ENCODE results near the gene SRSF8. TPM values are rescaled to one million over a fixed set of nuclear protein-coding genes. Genes with fewer than 3 reads are reported as not detected.

Gene SRSF8
- total and polyA plus RNA-seq, 2 donors (not counting 1 experiment from before 2014, with no cell fraction given) = 44.4 to 69.5 TPM

DNA sequence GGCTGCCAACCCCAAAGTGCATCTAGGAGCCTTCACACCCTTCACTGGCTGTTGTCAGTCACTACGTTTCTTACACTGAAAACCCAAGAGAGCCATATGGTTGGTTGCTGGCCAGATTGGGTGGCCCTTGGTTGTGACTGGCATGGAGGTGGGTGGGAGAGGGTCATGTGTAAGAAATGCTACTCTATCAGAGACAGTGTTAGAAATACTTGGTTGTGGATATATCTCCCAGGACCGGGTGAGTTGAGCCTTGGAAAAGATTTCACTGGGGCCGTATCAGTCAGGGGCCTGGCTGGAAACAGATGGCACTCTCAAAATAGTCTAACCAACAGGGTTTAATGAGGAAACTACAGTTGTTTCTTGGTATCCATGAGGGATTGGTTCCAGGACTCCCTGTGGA, 38.1 kb downstream of the SRSF8 start:
- Histone ChIP-seq H4K20me1 (ENCODE audit: control insufficient read depth, insufficient read depth, low read length, poor library complexity, severe bottlenecking) (no peaks in the 10 kb centered on the region), H3K79me2 (ENCODE audit: control insufficient read depth, insufficient read depth, low read length) (peaks cover 50% of the 10 kb centered on the region), H3K4me3 (ENCODE audit: control extremely low read depth in 1 of 5, extremely low read depth in 1 of 5, insufficient read depth in 1 of 5, low read depth in 2 of 5, low read length in 4 of 5) (no peak overlapping the region), H3K27me3 (replicated peaks in 1 of 4; ENCODE audit: control extremely low read depth in 1 of 4, control insufficient read depth in 3 of 4, insufficient read depth in 4 of 4, low read length in 3 of 4) (no peaks in the 10 kb centered on the region), H2AFZ (ENCODE audit: insufficient read depth, low read depth, low read length, poor library complexity, severe bottlenecking) (no peak overlapping the region), H3K9ac (ENCODE audit: low read length) (no peak overlapping the region), H3K4me1 (ENCODE audit: control insufficient read depth in 2 of 2, insufficient read depth in 2 of 2, low read length in 2 of 2) (peaks cover 39 to 40% of the 10 kb centered on the region in 2 donors), H3K36me3 (replicated peaks in 1 of 2; ENCODE audit: control extremely low read depth in 1 of 2, control insufficient read depth in 1 of 2, extremely low read depth in 1 of 2, insufficient read depth in 2 of 2, low read length in 1 of 2) (peaks cover 0 to 15% of the 10 kb centered on the region in 2 experiments), H3K27ac (ENCODE audit: low read length in 2 of 2) (no peak overlapping the region), H3K4me2 (replicated peaks; ENCODE audit: low read depth, low read length, poor library complexity, severe bottlenecking) (no peak overlapping the region), H3K9me3 (ENCODE audit: control extremely low read depth in 1 of 3, control insufficient read depth in 2 of 3, insufficient read depth in 1 of 3, low read length in 2 of 3) (no peaks in the 10 kb centered on the region)
- intact Hi-C loops (cut with micrococcal nuclease) = no loop called here
- no peak overlapping the region for H3K4me3 Mint-ChIP-seq
- H3K9me3 Mint-ChIP-seq (ENCODE audit: insufficient read depth) = no peaks in the 10 kb centered on the region
- H3K27me3 Mint-ChIP-seq = no peaks in the 10 kb centered on the region
- DNase-seq = no peak
- no peak overlapping the region for H3K27ac Mint-ChIP-seq
- WGBS (ENCODE audit: insufficient coverage) = 100% methylated on average over 1 of the region's 3 CpGs
- no peak for ATAC-seq (ENCODE audit: low read depth)
- ChIA-PET CTCF (no interaction called here), POLR2A (no interaction called here)
- no peak for TF ChIP-seq EZH2 (IDR thresholded peaks at IDR 0.05; ENCODE audit: borderline replicate concordance, insufficient read depth, low read depth, low read length, poor library complexity, severe bottlenecking)
- peaks cover 61% of the 10 kb centered on the region for H3K4me1 Mint-ChIP-seq

DNA sequence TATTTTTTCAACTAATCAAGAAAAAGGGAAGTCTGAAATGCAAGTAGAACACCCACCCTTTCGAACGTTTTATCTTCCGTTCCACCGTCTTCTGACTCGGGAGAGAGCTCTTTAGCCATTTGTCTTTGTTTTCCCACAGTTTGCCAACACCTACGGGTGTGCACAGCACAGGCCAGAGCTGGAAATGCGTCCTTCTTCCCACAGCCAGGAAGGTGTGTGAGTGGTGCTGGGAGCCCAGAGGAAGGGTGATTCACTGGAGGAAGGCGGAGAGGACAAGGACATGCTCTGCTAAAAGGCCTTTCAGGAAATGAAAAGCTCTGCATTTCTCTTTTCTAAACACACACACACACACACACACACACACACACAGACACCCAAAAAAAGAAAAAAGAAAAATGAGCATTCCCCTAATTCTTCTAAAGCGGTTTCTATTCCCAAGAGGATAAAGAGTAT, 41.5 kb downstream of the SRSF8 start:
- DNase-seq = peak; percentile 65
- no peaks in the 10 kb centered on the region for H3K27me3 Mint-ChIP-seq

More for the DNA sequence above, 41.5 kb downstream of the SRSF8 start:
- ChIA-PET CTCF (interaction anchor here (1.1 to 2.1 kb wide), 4 partner anchors 19 to 1285 kb away, joined by 3 to 6 read pairs (median 4); partner anchors contain the start of genes ENDOD1 and SRSF8), POLR2A (interaction anchor here (0.9 kb wide), 1 partner anchor 19 kb away, joined by 4 read pairs; no protein-coding TSS in a partner anchor)
- H4K20me1 ChIP-seq (ENCODE audit: control insufficient read depth, insufficient read depth, low read length, poor library complexity, severe bottlenecking) = peaks cover 9% of the 10 kb centered on the region
- 33% methylated on average over 3 of the region's 9 CpGs for WGBS (ENCODE audit: insufficient coverage)
- peaks cover 0 to 25% of the 10 kb centered on the region in 2 experiments for H3K36me3 ChIP-seq (replicated peaks in 1 of 2; ENCODE audit: control extremely low read depth in 1 of 2, control insufficient read depth in 1 of 2, extremely low read depth in 1 of 2, insufficient read depth in 2 of 2, low read length in 1 of 2)
- Mint-ChIP-seq H3K4me3 (peak overlapping the region; percentile 80), H3K4me1 (peaks cover 65% of the 10 kb centered on the region), H3K9me3 (ENCODE audit: insufficient read depth) (no peaks in the 10 kb centered on the region), H3K27ac (peak overlapping the region; percentile 90)
- no peaks in the 10 kb centered on the region for H3K9me3 ChIP-seq (ENCODE audit: control extremely low read depth in 1 of 3, control insufficient read depth in 2 of 3, insufficient read depth in 1 of 3, low read length in 2 of 3)
- peak overlapping the region; percentile 80 for H2AFZ ChIP-seq (ENCODE audit: insufficient read depth, low read depth, low read length, poor library complexity, severe bottlenecking)
- H3K27me3 ChIP-seq (replicated peaks in 1 of 4; ENCODE audit: control extremely low read depth in 1 of 4, control insufficient read depth in 3 of 4, insufficient read depth in 4 of 4, low read length in 3 of 4) = no peaks in the 10 kb centered on the region
- peak overlapping the region in 4 of 5 experiments; percentile 18 to 45 (median 30) for H3K4me3 ChIP-seq (ENCODE audit: control extremely low read depth in 1 of 5, extremely low read depth in 1 of 5, insufficient read depth in 1 of 5, low read depth in 2 of 5, low read length in 4 of 5)
- H3K79me2 ChIP-seq (ENCODE audit: control insufficient read depth, insufficient read depth, low read length) = peaks cover 63% of the 10 kb centered on the region
- H3K27ac ChIP-seq (ENCODE audit: low read length in 2 of 2) = peak overlapping the region; percentile 62 to 73
- intact Hi-C loops (cut with micrococcal nuclease) = no loop called here
- H3K9ac ChIP-seq (ENCODE audit: low read length) = peak overlapping the region; percentile 16
- peak; percentile 54 for ATAC-seq (ENCODE audit: low read depth)
- TF ChIP-seq CTCF (IDR thresholded peaks at IDR 0.05) (no peak), EZH2 (IDR thresholded peaks at IDR 0.05; ENCODE audit: borderline replicate concordance, insufficient read depth, low read depth, low read length, poor library complexity, severe bottlenecking) (no peak)
- peak overlapping the region; percentile 69 for H3K4me2 ChIP-seq (replicated peaks; ENCODE audit: low read depth, low read length, poor library complexity, severe bottlenecking)
- H3K4me1 ChIP-seq (ENCODE audit: control insufficient read depth in 2 of 2, insufficient read depth in 2 of 2, low read length in 2 of 2) = peaks cover 30 to 36% of the 10 kb centered on the region in 2 donors

Measured in B cell (primary cell).